Measurements from ENCODE around the gene SPAG5. TPM values are rescaled to one million over a fixed set of nuclear protein-coding genes. Genes with fewer than 3 reads are reported as not detected.

The SPAG5 gene
- total RNA-seq, 6 experiments from 2014 or later, result 29.2 to 73.3 (median 69.4) TPM

GRCh38 chr17:28571361-28572122 is 27.3 kb downstream of the SPAG5 start, which contains the start of gene PIGS:
PIGS (minus strand) TSS chr17:28571524; CDS start chr17:28571496, 28 bp downstream.
- H3K9me3 Mint-ChIP-seq, result no peaks in the 10 kb centered on the region
- peaks cover 44% of the 10 kb centered on the region for H3K4me1 Mint-ChIP-seq (ENCODE audit: low read depth)
- DNase-seq, result peak; percentile 87
- peak within 1 kb of the TSS; percentile 97 for H3K4me3 Mint-ChIP-seq
- H3K27ac Mint-ChIP-seq, result peak within 1 kb of the TSS; percentile 83
- H3K36me3 Mint-ChIP-seq (ENCODE audit: low read depth), result peaks cover 10% of the 10 kb centered on the region
- H3K27me3 Mint-ChIP-seq (ENCODE audit: insufficient read depth), result peaks cover 1% of the 10 kb centered on the region; the same call in 1 of the 2 replicates
- TF ChIP-seq CTCF (IDR thresholded peaks at IDR 0.05), result no peak

- H3K36me3 Mint-ChIP-seq (ENCODE audit: low read depth), result peaks cover 10% of the 10 kb centered on the region
- no peak for DNase-seq
- H3K9me3 Mint-ChIP-seq, result no peaks in the 10 kb centered on the region
- peak overlapping the region; percentile 97 for H3K4me3 Mint-ChIP-seq
- H3K27ac Mint-ChIP-seq, result peak overlapping the region; percentile 83
- H3K27me3 Mint-ChIP-seq (ENCODE audit: insufficient read depth), result peaks cover 1% of the 10 kb centered on the region; the same call in 1 of the 2 replicates
- TF ChIP-seq CTCF (IDR thresholded peaks at IDR 0.05), result no peak; the same call in 1 of the 2 replicates
- peaks cover 37% of the 10 kb centered on the region for H3K4me1 Mint-ChIP-seq (ENCODE audit: low read depth)
Measured at GRCh38 chr17:28570716-28571360, 28.0 kb downstream of the SPAG5 start.

GRCh38 chr17:28569446-28569845 is 29.4 kb downstream of the SPAG5 start:
- H3K4me3 Mint-ChIP-seq, result peak overlapping the region; percentile 97; the same call in 1 of the 2 replicates
- DNase-seq, result no peak
- peaks cover 37% of the 10 kb centered on the region for H3K4me1 Mint-ChIP-seq (ENCODE audit: low read depth)
- peaks cover 10% of the 10 kb centered on the region for H3K36me3 Mint-ChIP-seq (ENCODE audit: low read depth)
- TF ChIP-seq CTCF (IDR thresholded peaks at IDR 0.05), result no peak
- peaks cover 1% of the 10 kb centered on the region; the same call in 1 of the 2 replicates for H3K27me3 Mint-ChIP-seq (ENCODE audit: insufficient read depth)
- no peak overlapping the region for H3K27ac Mint-ChIP-seq
- H3K9me3 Mint-ChIP-seq, result no peaks in the 10 kb centered on the region

- TF ChIP-seq CTCF (IDR thresholded peaks at IDR 0.05), result no peak
- Mint-ChIP-seq H3K36me3 (ENCODE audit: low read depth) (peaks cover 10% of the 10 kb centered on the region), H3K4me3 (no peak overlapping the region), H3K9me3 (no peaks in the 10 kb centered on the region), H3K27me3 (ENCODE audit: insufficient read depth) (peaks cover 1% of the 10 kb centered on the region; the same call in 1 of the 2 replicates), H3K4me1 (ENCODE audit: low read depth) (peaks cover 43% of the 10 kb centered on the region), H3K27ac (0 out of 2 replicates have a peak overlapping the region, but pooled peaks have one; percentile 14)
- no peak for DNase-seq
Measured at GRCh38 chr17:28567604-28568003, 31.2 kb downstream of the SPAG5 start.

- Mint-ChIP-seq H3K36me3 (ENCODE audit: low read depth) (peaks cover 26% of the 10 kb centered on the region), H3K4me1 (ENCODE audit: low read depth) (peaks cover 18% of the 10 kb centered on the region), H3K4me3 (no peak overlapping the region), H3K9me3 (no peaks in the 10 kb centered on the region), H3K27ac (no peak overlapping the region; the same call in 1 of the 2 replicates), H3K27me3 (ENCODE audit: insufficient read depth) (no peaks in the 10 kb centered on the region; the same call in 1 of the 2 replicates)
- DNase-seq, result peak; percentile 31
- TF ChIP-seq CTCF (IDR thresholded peaks at IDR 0.05), result no peak
Measured at GRCh38 chr17:28563475-28563874, 35.4 kb downstream of the SPAG5 start.
